Activated CD4-positive, alpha-beta memory T cell treated with anti-CD3 and anti-CD28 coated beads for 36 hours (primary cell): ENCODE results near the gene WDR5B. TPM values are rescaled to one million over a fixed set of nuclear protein-coding genes. Genes with fewer than 3 reads are reported as not detected.

Source experiments
- CTCF ChIA-PET: fragments of 350-600 bp; sonication (Branson Sonifier 250); formaldehyde crosslinking; loops from one replicate; lab custom pipeline; 2021; ENCODE audit warnings: antibody characterized with exemption, inconsistent platforms; lab: Charles Lee
- POLR2A ChIA-PET: fragments of 350-600 bp; sonication (Branson Sonifier 250); formaldehyde crosslinking; loops from one replicate; lab custom pipeline; 2021; ENCODE audit warnings: antibody characterized with exemption; lab: Charles Lee
- DNase-seq: peaks from one replicate; pipeline ENCODE4 v3.0.0-alpha.2; 2020
- H3K27ac Mint-ChIP-seq: one replicate; pipeline ENCODE4 v1.8.0; 2021; ENCODE audit warnings: mixed read lengths
- H3K27me3 Mint-ChIP-seq: one replicate; pipeline ENCODE4 v1.8.0; 2021; ENCODE audit warnings: mixed read lengths
- H3K36me3 Mint-ChIP-seq: one replicate; pipeline ENCODE4 v1.8.0; 2021; ENCODE audit warnings: mixed read lengths
- H3K4me1 Mint-ChIP-seq: one replicate; pipeline ENCODE4 v1.8.0; 2021; ENCODE audit warnings: low read depth, mixed read lengths
- H3K4me3 Mint-ChIP-seq: one replicate; pipeline ENCODE4 v1.8.0; 2021; ENCODE audit warnings: mild to moderate bottlenecking, mixed read lengths
- H3K9me3 Mint-ChIP-seq: one replicate; pipeline ENCODE4 v1.8.0; 2021; ENCODE audit warnings: mixed read lengths
- intact Hi-C: fragments of 100-400 bp; cut with micrococcal nuclease; formaldehyde crosslinking; loops from one replicate; pipeline ENCODE4 v1.15.1; 2023
- total RNA-seq, 2 experiments: library from RNA; stranded (reverse); gene quantifications; one replicate each; pipeline ENCODE4 v1.2.3, GENCODE V29; 2021

Gene WDR5B
- total RNA-seq, 2 experiments from 2014 or later = 3.7 to 4.4 TPM

GRCh38 chr3:122409446-122409845 lies 6.4 kb downstream of the WDR5B start:
- CTCF ChIA-PET = interaction anchor here (0.7 to 2.4 kb wide), 4 partner anchors 11 to 109 kb away, joined by 3 to 11 read pairs (median 5); partner anchors contain the start of gene FAM162A
- Mint-ChIP-seq H3K4me1 (peaks cover 40% of the 10 kb centered on the region), H3K27me3 (no peaks in the 10 kb centered on the region), H3K9me3 (no peaks in the 10 kb centered on the region), H3K4me3 (no peak overlapping the region), H3K27ac (peak overlapping the region; percentile 4), H3K36me3 (peaks cover 37% of the 10 kb centered on the region)
- POLR2A ChIA-PET = no interaction called here
- intact Hi-C loops = no loop called here
- DNase-seq = no peak

GRCh38 chr3:122407946-122408345 lies 7.9 kb downstream of the WDR5B start:
- intact Hi-C loops = no loop called here
- H3K4me3 Mint-ChIP-seq = no peak overlapping the region
- peaks cover 33% of the 10 kb centered on the region for H3K4me1 Mint-ChIP-seq
- H3K9me3 Mint-ChIP-seq = no peaks in the 10 kb centered on the region
- no peak for DNase-seq
- peaks cover 46% of the 10 kb centered on the region for H3K36me3 Mint-ChIP-seq
- H3K27me3 Mint-ChIP-seq = no peaks in the 10 kb centered on the region
- POLR2A ChIA-PET = interaction anchor here (0.9 to 1.4 kb wide), 2 partner anchors 24 to 85 kb away, joined by 3 to 4 read pairs; partner anchors contain the start of gene FAM162A
- CTCF ChIA-PET = interaction anchor here (0.8 to 2.4 kb wide), 4 partner anchors 8 to 104 kb away, joined by 3 to 11 read pairs (median 5); partner anchors contain the start of genes FAM162A and WDR5B
- H3K27ac Mint-ChIP-seq = no peak overlapping the region

- Mint-ChIP-seq H3K27me3 (no peaks in the 10 kb centered on the region), H3K4me1 (peaks cover 22% of the 10 kb centered on the region)
- peak; percentile 22 for DNase-seq
Measured at GRCh38 chr3:122406198-122406597, 9.7 kb downstream of the WDR5B start.

GRCh38 chr3:122405015-122405414 lies 10.8 kb downstream of the WDR5B start:
- POLR2A ChIA-PET = no interaction called here
- intact Hi-C loops = no loop called here
- Mint-ChIP-seq H3K9me3 (no peaks in the 10 kb centered on the region), H3K27me3 (no peaks in the 10 kb centered on the region), H3K4me3 (no peak overlapping the region), H3K4me1 (peaks cover 15% of the 10 kb centered on the region), H3K27ac (no peak overlapping the region), H3K36me3 (peaks cover 43% of the 10 kb centered on the region)
- CTCF ChIA-PET = interaction anchor here (0.8 to 1.1 kb wide), 3 partner anchors 10 to 13 kb away, joined by 3 to 4 read pairs (median 3); no protein-coding TSS in a partner anchor
- DNase-seq = no peak

More at GRCh38 chr3:122406198-122406597, 9.7 kb downstream of the WDR5B start:
- H3K36me3 Mint-ChIP-seq = peaks cover 44% of the 10 kb centered on the region
- POLR2A ChIA-PET = no interaction called here
- H3K4me3 Mint-ChIP-seq = no peak overlapping the region
- no peaks in the 10 kb centered on the region for H3K9me3 Mint-ChIP-seq
- intact Hi-C loops = no loop called here
- peak overlapping the region; percentile 43 for H3K27ac Mint-ChIP-seq
- CTCF ChIA-PET = no interaction called here

- no peak overlapping the region for H3K4me3 Mint-ChIP-seq
- no peaks in the 10 kb centered on the region for H3K9me3 Mint-ChIP-seq
- intact Hi-C loops = no loop called here
- CTCF ChIA-PET = no interaction called here
- no peak for DNase-seq
- POLR2A ChIA-PET = no interaction called here
- H3K27ac Mint-ChIP-seq = no peak overlapping the region
- H3K27me3 Mint-ChIP-seq = no peaks in the 10 kb centered on the region
- H3K4me1 Mint-ChIP-seq = peaks cover 10% of the 10 kb centered on the region
- peaks cover 41% of the 10 kb centered on the region for H3K36me3 Mint-ChIP-seq
Measured at GRCh38 chr3:122403489-122403888, 12.4 kb downstream of the WDR5B start.

- DNase-seq = no peak
- ChIA-PET CTCF (no interaction called here), POLR2A (no interaction called here)
- Mint-ChIP-seq H3K4me3 (no peak overlapping the region), H3K4me1 (peaks cover 31% of the 10 kb centered on the region), H3K27ac (no peak overlapping the region), H3K27me3 (no peaks in the 10 kb centered on the region), H3K9me3 (no peaks in the 10 kb centered on the region), H3K36me3 (peaks cover 16% of the 10 kb centered on the region)
- intact Hi-C loops = no loop called here
Measured at GRCh38 chr3:122398920-122399319, 16.9 kb downstream of the WDR5B start.

- H3K9me3 Mint-ChIP-seq = no peaks in the 10 kb centered on the region
- CTCF ChIA-PET = interaction anchor here (1.0 kb wide), 1 partner anchor 13 kb away, joined by 4 read pairs; the partner anchor contains the start of gene FAM162A
- DNase-seq = no peak
- intact Hi-C loops = no loop called here
- no peak overlapping the region for H3K4me3 Mint-ChIP-seq
- no peaks in the 10 kb centered on the region for H3K27me3 Mint-ChIP-seq
- H3K4me1 Mint-ChIP-seq = peaks cover 28% of the 10 kb centered on the region
- POLR2A ChIA-PET = interaction anchor here (0.9 kb wide), 1 partner anchor 13 kb away, joined by 3 read pairs; the partner anchor contains the start of gene FAM162A
- H3K27ac Mint-ChIP-seq = no peak overlapping the region
- H3K36me3 Mint-ChIP-seq = peaks cover 7% of the 10 kb centered on the region
Measured at GRCh38 chr3:122397201-122397600, 18.7 kb downstream of the WDR5B start.

- no peaks in the 10 kb centered on the region for H3K9me3 Mint-ChIP-seq
- ChIA-PET CTCF (interaction anchor here (1.3 kb wide), 1 partner anchor 13 kb away, joined by 6 read pairs; the partner anchor contains the start of genes FAM162A and MIX23), POLR2A (no interaction called here)
- H3K27me3 Mint-ChIP-seq = no peaks in the 10 kb centered on the region
- intact Hi-C loops = no loop called here
- no peak overlapping the region for H3K4me3 Mint-ChIP-seq
- no peak overlapping the region for H3K27ac Mint-ChIP-seq
- H3K36me3 Mint-ChIP-seq = peaks cover 7% of the 10 kb centered on the region
- peaks cover 28% of the 10 kb centered on the region for H3K4me1 Mint-ChIP-seq
- no peak for DNase-seq
Measured at GRCh38 chr3:122396511-122396910, 19.4 kb downstream of the WDR5B start.

GRCh38 chr3:122395582-122395981 lies 20.3 kb downstream of the WDR5B start:
- CTCF ChIA-PET = interaction anchor here (1.3 kb wide), 1 partner anchor 12 kb away, joined by 6 read pairs; the partner anchor contains the start of genes FAM162A and MIX23
- Mint-ChIP-seq H3K4me3 (no peak overlapping the region), H3K27me3 (no peaks in the 10 kb centered on the region), H3K9me3 (no peaks in the 10 kb centered on the region), H3K4me1 (peaks cover 28% of the 10 kb centered on the region), H3K27ac (no peak overlapping the region), H3K36me3 (peaks cover 7% of the 10 kb centered on the region)
- POLR2A ChIA-PET = no interaction called here
- intact Hi-C loops = no loop called here
- DNase-seq = no peak

- intact Hi-C loops = no loop called here
Measured at GRCh38 chr3:122394173-122394572, 21.7 kb downstream of the WDR5B start.

GRCh38 chr3:122392868-122393844 lies 22.7 kb downstream of the WDR5B start:
- peaks cover 32% of the 10 kb centered on the region for H3K4me1 Mint-ChIP-seq

More at GRCh38 chr3:122394173-122394572, 21.7 kb downstream of the WDR5B start:
- no peaks in the 10 kb centered on the region for H3K27me3 Mint-ChIP-seq
- no peak overlapping the region for H3K27ac Mint-ChIP-seq
- H3K4me1 Mint-ChIP-seq = peaks cover 28% of the 10 kb centered on the region
- no peak overlapping the region for H3K4me3 Mint-ChIP-seq
- no peaks in the 10 kb centered on the region for H3K9me3 Mint-ChIP-seq
- DNase-seq = no peak
- ChIA-PET POLR2A (no interaction called here), CTCF (interaction anchor here (0.6 to 4.2 kb wide), 10 partner anchors 8 to 376 kb away, joined by 3 to 46 read pairs (median 8); partner anchors contain the start of genes FAM162A, PARP14 and WDR5B)
- peaks cover 2% of the 10 kb centered on the region for H3K36me3 Mint-ChIP-seq

More at GRCh38 chr3:122392868-122393844, 22.7 kb downstream of the WDR5B start:
- peak; percentile 20 for DNase-seq
- intact Hi-C loops = no loop called here
- Mint-ChIP-seq H3K4me3 (no peak overlapping the region), H3K36me3 (peaks cover 2% of the 10 kb centered on the region), H3K27ac (no peak overlapping the region), H3K27me3 (no peaks in the 10 kb centered on the region), H3K9me3 (no peaks in the 10 kb centered on the region)
- ChIA-PET POLR2A (interaction anchor here (0.9 to 1.4 kb wide), 2 partner anchors 9 to 23 kb away, joined by 5 to 9 read pairs; partner anchors contain the start of genes FAM162A, MIX23 and WDR5B), CTCF (interaction anchor here (0.6 to 4.2 kb wide), 40 partner anchors 8 to 636 kb away, joined by 3 to 46 read pairs (median 4); partner anchors contain the start of genes DTX3L, EAF2, FAM162A and IQCB1)
